ENCODE results near the gene DYNC2LI1.

DYNC2LI1 gene

GRCh38 chr2:43826305-43827250, 52.7 kb downstream of the DYNC2LI1 start:
- H3K9me2 ChIP-seq (replicated peaks; ENCODE audit: insufficient read depth, low read length), result no peaks in the 10 kb centered on the region
- H3K36me3 ChIP-seq (replicated peaks; ENCODE audit: insufficient read depth, low read length), result no peaks in the 10 kb centered on the region
- DNase-seq, result no peak
- H3K27me3 ChIP-seq (replicated peaks; ENCODE audit: insufficient read depth, low read length), result no peaks in the 10 kb centered on the region
- H3K27ac ChIP-seq (ENCODE audit: low read length), result no peak overlapping the region
- H3K79me2 ChIP-seq (ENCODE audit: low read length), result no peaks in the 10 kb centered on the region
- no peaks in the 10 kb centered on the region for H3F3A ChIP-seq (ENCODE audit: insufficient read depth, low read length)
- TF ChIP-seq EZH2phosphoT487 (IDR thresholded peaks at IDR 0.05; ENCODE audit: low read length), result no peak
- TF ChIP-seq CTCF (IDR thresholded peaks at IDR 0.05; ENCODE audit: low read length), result no peak
- no peak for TF ChIP-seq EZH2 (optimal IDR thresholded peaks at IDR 0.05; ENCODE audit: low read depth, low read length)
- H3K4me1 ChIP-seq (ENCODE audit: low read length), result no peaks in the 10 kb centered on the region
- H3K4me3 ChIP-seq (ENCODE audit: low read length), result no peak overlapping the region
- no peak overlapping the region for H3K9ac ChIP-seq (ENCODE audit: low read length)
- H3K4me2 ChIP-seq (ENCODE audit: low read depth, low read length), result no peak overlapping the region
- H2AFZ ChIP-seq (ENCODE audit: low read length), result no peak overlapping the region
- no peaks in the 10 kb centered on the region for H3K9me3 ChIP-seq (replicated peaks; ENCODE audit: insufficient read depth, low read length)
- H4K20me1 ChIP-seq (ENCODE audit: insufficient read depth, low read length), result no peaks in the 10 kb centered on the region

- Histone ChIP-seq H3K27ac (ENCODE audit: low read length) (no peak overlapping the region), H3K9me3 (replicated peaks; ENCODE audit: insufficient read depth, low read length) (no peaks in the 10 kb centered on the region), H3F3A (ENCODE audit: insufficient read depth, low read length) (no peaks in the 10 kb centered on the region), H3K4me1 (ENCODE audit: low read length) (no peaks in the 10 kb centered on the region), H3K27me3 (replicated peaks; ENCODE audit: insufficient read depth, low read length) (no peaks in the 10 kb centered on the region), H3K9me2 (replicated peaks; ENCODE audit: insufficient read depth, low read length) (no peaks in the 10 kb centered on the region), H3K9ac (ENCODE audit: low read length) (no peak overlapping the region), H3K79me2 (ENCODE audit: low read length) (no peaks in the 10 kb centered on the region), H2AFZ (ENCODE audit: low read length) (no peak overlapping the region), H3K4me2 (ENCODE audit: low read depth, low read length) (no peak overlapping the region), H3K4me3 (ENCODE audit: low read length) (no peak overlapping the region), H3K36me3 (replicated peaks; ENCODE audit: insufficient read depth, low read length) (no peaks in the 10 kb centered on the region), H4K20me1 (ENCODE audit: insufficient read depth, low read length) (no peaks in the 10 kb centered on the region)
- no peak for DNase-seq
- TF ChIP-seq EZH2 (optimal IDR thresholded peaks at IDR 0.05; ENCODE audit: low read depth, low read length) (no peak), CTCF (IDR thresholded peaks at IDR 0.05; ENCODE audit: low read length) (no peak), EZH2phosphoT487 (IDR thresholded peaks at IDR 0.05; ENCODE audit: low read length) (no peak)
Measured at GRCh38 chr2:43831543-43832294, 57.9 kb downstream of the DYNC2LI1 start.

- Histone ChIP-seq H3F3A (ENCODE audit: insufficient read depth, low read length) (no peaks in the 10 kb centered on the region), H3K4me2 (ENCODE audit: low read depth, low read length) (no peak overlapping the region), H2AFZ (ENCODE audit: low read length) (no peak overlapping the region), H4K20me1 (ENCODE audit: insufficient read depth, low read length) (no peaks in the 10 kb centered on the region), H3K9ac (ENCODE audit: low read length) (no peak overlapping the region), H3K36me3 (replicated peaks; ENCODE audit: insufficient read depth, low read length) (no peaks in the 10 kb centered on the region), H3K4me3 (ENCODE audit: low read length) (no peak overlapping the region), H3K9me2 (replicated peaks; ENCODE audit: insufficient read depth, low read length) (no peaks in the 10 kb centered on the region), H3K27ac (ENCODE audit: low read length) (no peak overlapping the region), H3K79me2 (ENCODE audit: low read length) (no peaks in the 10 kb centered on the region), H3K27me3 (replicated peaks; ENCODE audit: insufficient read depth, low read length) (no peaks in the 10 kb centered on the region), H3K4me1 (ENCODE audit: low read length) (no peaks in the 10 kb centered on the region), H3K9me3 (replicated peaks; ENCODE audit: insufficient read depth, low read length) (no peaks in the 10 kb centered on the region)
- TF ChIP-seq EZH2 (optimal IDR thresholded peaks at IDR 0.05; ENCODE audit: low read depth, low read length), result no peak
- TF ChIP-seq EZH2phosphoT487 (IDR thresholded peaks at IDR 0.05; ENCODE audit: low read length), result no peak
- no peak for TF ChIP-seq CTCF (IDR thresholded peaks at IDR 0.05; ENCODE audit: low read length)
- no peak for DNase-seq
Measured at GRCh38 chr2:43832457-43832856, 58.6 kb downstream of the DYNC2LI1 start.

All from MM.1S (cell line).